GM12878 (cell line): ENCODE results near the gene OSTN. TPM values are rescaled to one million over a fixed set of nuclear protein-coding genes. Genes with fewer than 3 reads are reported as not detected.

Experiments
- ATF7 ChIP-seq: fragments of 450-650 bp; IDR thresholded peaks from 2 replicates; pipeline ENCODE4 v1.6.1; 2016; ENCODE audit warnings: low read depth, mild to moderate bottlenecking
- BCL11A ChIP-seq: IDR thresholded peaks from 2 replicates; pipeline ENCODE4 v1.6.1; 2011; ENCODE audit warnings: low read depth, low read length
- CHD4 ChIP-seq: fragments of 200-600 bp; sonication (generic); IDR thresholded peaks from 2 replicates; pipeline ENCODE4 v1.6.1; 2016; ENCODE audit warnings: mild to moderate bottlenecking
- DPF2 ChIP-seq: fragments of 450-650 bp; IDR thresholded peaks from 2 replicates; pipeline ENCODE4 v1.6.1; 2017; ENCODE audit warnings: mild to moderate bottlenecking
- EZH2 ChIP-seq: IDR thresholded peaks from 2 replicates; pipeline ENCODE4 v1.6.1; 2012; ENCODE audit warnings: low read depth, mild to moderate bottlenecking, control low read depth, inconsistent platforms, low read length, borderline replicate concordance; ENCODE audit not compliant: control insufficient read depth
- JUNB ChIP-seq: IDR thresholded peaks from 2 replicates; pipeline ENCODE4 v1.6.1; 2016; ENCODE audit warnings: antibody characterized with exemption, mild to moderate bottlenecking
- MTA2 ChIP-seq: fragments of 450-650 bp; IDR thresholded peaks from 2 replicates; pipeline ENCODE4 v1.6.1; 2016; ENCODE audit warnings: low read depth, mild to moderate bottlenecking, moderate library complexity
- POLR2A ChIP-seq: IDR thresholded peaks from 2 replicates; pipeline ENCODE4 v1.6.1; 2011; ENCODE audit warnings: low read depth, mild to moderate bottlenecking, low read length
- RAD51 ChIP-seq: fragments of 450-650 bp; IDR thresholded peaks from 2 replicates; pipeline ENCODE4 v1.6.1; 2016; ENCODE audit warnings: moderate library complexity, mild to moderate bottlenecking, inconsistent platforms
- RUNX3 ChIP-seq: IDR thresholded peaks from 2 replicates; pipeline ENCODE4 v1.6.1; 2012; ENCODE audit warnings: low read length, inconsistent platforms
- SMAD5 ChIP-seq: IDR thresholded peaks from 2 replicates; pipeline ENCODE4 v1.6.1; 2016; ENCODE audit warnings: antibody characterized with exemption, low read depth
- SMARCA5 ChIP-seq: fragments of 450-650 bp; IDR thresholded peaks from 2 replicates; pipeline ENCODE4 v1.6.1; 2017; ENCODE audit warnings: mild to moderate bottlenecking
- SRF ChIP-seq, 2 experiments: IDR thresholded peaks; 2 replicates each; pipeline ENCODE4 v1.6.1; 2011; ENCODE audit warnings: low read depth in 2 of 2, low read length in 2 of 2, mild to moderate bottlenecking in 1 of 2, moderate library complexity in 1 of 2
- SUZ12 ChIP-seq: fragments of 200-600 bp; sonication (generic); IDR thresholded peaks from one replicate; pipeline ENCODE4 v1.6.1; 2018; ENCODE audit warnings: antibody characterized with exemption, mild to moderate bottlenecking; ENCODE audit not compliant: unreplicated experiment
- TCF7 ChIP-seq: IDR thresholded peaks from 2 replicates; pipeline ENCODE4 v1.6.1; 2014; ENCODE audit warnings: antibody characterized with exemption, borderline replicate concordance
- ZNF217 ChIP-seq: fragments of 450-650 bp; IDR thresholded peaks from 2 replicates; pipeline ENCODE4 v1.6.1; 2017; ENCODE audit warnings: antibody characterized with exemption, mild to moderate bottlenecking
- polyA plus RNA-seq, 11 experiments: library from polyadenylated mRNA; depleted of rRNA in 4 of 11; unstranded in 6 of 11; stranded (reverse) in 5 of 11; fragments of >200 nt; fragmentation: Nextera tagmentation in 4 of 11; fragmentation: Illumina TruSeq in 1 of 11; extraction: Ambion mirVana in 4 of 11; extraction: Trizol in 1 of 11; gene quantifications; 1 replicate in 1 of 11; 2 replicates in 10 of 11; pipeline versions ENCODE4 v1.2.1 to v1.2.3, GENCODE V29; 2011 to 2016; ENCODE audit warnings: inconsistent platforms in 2 of 11, missing spikeins in 2 of 11, low read depth in 1 of 11
- total RNA-seq, 4 experiments: library from RNA; depleted of rRNA in 3 of 4; stranded (reverse); fragments of >200 nt in 3 of 4; fragmentation: Illumina TruSeq in 1 of 4; extraction: Trizol in 1 of 4; gene quantifications; 2 replicates each; pipeline versions ENCODE4 v1.2.1 to v1.2.3, GENCODE V29; 2013 to 2021
- TF ChIP-seq, protein P1 (sequence below): IDR thresholded peaks from 2 replicates; pipeline ENCODE4 v1.6.1; 2011; ENCODE audit warnings: low read depth, low read length, improper control_type of control experiment, borderline replicate concordance
- TF ChIP-seq, protein P2 (sequence below): fragments of 450-650 bp; IDR thresholded peaks from 2 replicates; pipeline ENCODE4 v1.6.1; 2017; ENCODE audit warnings: mild to moderate bottlenecking, moderate library complexity
- TF ChIP-seq, protein P3 (sequence below): fragments of 450-650 bp; conservative IDR thresholded peaks from 2 replicates; pipeline ENCODE4 v1.6.1; 2017; ENCODE audit warnings: mild to moderate bottlenecking, moderate library complexity
- TF ChIP-seq, protein P4 (sequence below): fragments of 450-650 bp; IDR thresholded peaks from 2 replicates; pipeline ENCODE4 v1.6.1; 2017; ENCODE audit warnings: low read depth, mild to moderate bottlenecking, moderate library complexity

The OSTN gene
- total and polyA plus RNA-seq, 10 of the 15 experiments (the other 5 are each of a cell fraction or from before 2014, with no cell fraction given): 0.04 to 0.27 (median 0.06) TPM; not detected in 6

DNA sequence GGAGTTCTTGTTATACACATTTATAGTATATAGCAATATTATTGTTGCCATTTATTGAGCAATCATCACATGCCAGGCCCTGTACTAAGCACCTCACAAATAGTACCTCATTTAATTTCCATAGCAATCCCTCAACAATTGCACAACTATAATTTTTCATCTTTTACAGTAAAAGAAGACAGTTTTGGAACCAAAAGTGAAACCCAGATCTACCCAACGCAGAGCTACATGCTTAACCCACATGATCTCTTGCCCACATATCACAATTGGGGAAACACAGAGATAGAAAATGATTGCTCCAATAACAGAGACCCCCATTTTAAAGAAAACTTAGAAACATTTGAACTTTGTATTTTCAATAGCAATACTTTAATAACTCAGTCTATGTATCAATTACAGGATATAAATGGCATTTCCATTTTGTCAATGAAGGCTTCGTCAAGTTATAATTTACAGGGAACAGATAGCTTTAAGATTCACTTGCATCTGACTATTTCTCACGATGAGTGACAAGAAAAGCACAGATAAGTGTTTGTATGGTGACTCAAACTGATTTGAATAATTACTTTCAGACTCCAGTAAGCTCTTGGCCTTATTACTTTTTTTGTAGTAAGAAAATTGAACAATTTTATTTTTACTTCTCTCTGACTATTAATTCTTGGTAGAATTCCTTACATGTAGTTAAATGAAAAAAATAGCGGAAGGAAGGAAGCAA is 91.4 kb downstream of the OSTN start (continued):
- TF ChIP-seq, protein P1, sequence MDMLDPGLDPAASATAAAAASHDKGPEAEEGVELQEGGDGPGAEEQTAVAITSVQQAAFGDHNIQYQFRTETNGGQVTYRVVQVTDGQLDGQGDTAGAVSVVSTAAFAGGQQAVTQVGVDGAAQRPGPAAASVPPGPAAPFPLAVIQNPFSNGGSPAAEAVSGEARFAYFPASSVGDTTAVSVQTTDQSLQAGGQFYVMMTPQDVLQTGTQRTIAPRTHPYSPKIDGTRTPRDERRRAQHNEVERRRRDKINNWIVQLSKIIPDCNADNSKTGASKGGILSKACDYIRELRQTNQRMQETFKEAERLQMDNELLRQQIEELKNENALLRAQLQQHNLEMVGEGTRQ: no peak; the same call in 1 of the 2 replicates
- peak; percentile 63 for TF ChIP-seq RAD51
- TF ChIP-seq SMARCA5: no peak
- TF ChIP-seq, protein P2, sequence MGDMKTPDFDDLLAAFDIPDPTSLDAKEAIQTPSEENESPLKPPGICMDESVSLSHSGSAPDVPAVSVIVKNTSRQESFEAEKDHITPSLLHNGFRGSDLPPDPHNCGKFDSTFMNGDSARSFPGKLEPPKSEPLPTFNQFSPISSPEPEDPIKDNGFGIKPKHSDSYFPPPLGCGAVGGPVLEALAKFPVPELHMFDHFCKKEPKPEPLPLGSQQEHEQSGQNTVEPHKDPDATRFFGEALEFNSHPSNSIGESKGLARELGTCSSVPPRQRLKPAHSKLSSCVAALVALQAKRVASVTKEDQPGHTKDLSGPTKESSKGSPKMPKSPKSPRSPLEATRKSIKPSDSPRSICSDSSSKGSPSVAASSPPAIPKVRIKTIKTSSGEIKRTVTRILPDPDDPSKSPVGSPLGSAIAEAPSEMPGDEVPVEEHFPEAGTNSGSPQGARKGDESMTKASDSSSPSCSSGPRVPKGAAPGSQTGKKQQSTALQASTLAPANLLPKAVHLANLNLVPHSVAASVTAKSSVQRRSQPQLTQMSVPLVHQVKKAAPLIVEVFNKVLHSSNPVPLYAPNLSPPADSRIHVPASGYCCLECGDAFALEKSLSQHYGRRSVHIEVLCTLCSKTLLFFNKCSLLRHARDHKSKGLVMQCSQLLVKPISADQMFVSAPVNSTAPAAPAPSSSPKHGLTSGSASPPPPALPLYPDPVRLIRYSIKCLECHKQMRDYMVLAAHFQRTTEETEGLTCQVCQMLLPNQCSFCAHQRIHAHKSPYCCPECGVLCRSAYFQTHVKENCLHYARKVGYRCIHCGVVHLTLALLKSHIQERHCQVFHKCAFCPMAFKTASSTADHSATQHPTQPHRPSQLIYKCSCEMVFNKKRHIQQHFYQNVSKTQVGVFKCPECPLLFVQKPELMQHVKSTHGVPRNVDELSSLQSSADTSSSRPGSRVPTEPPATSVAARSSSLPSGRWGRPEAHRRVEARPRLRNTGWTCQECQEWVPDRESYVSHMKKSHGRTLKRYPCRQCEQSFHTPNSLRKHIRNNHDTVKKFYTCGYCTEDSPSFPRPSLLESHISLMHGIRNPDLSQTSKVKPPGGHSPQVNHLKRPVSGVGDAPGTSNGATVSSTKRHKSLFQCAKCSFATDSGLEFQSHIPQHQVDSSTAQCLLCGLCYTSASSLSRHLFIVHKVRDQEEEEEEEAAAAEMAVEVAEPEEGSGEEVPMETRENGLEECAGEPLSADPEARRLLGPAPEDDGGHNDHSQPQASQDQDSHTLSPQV: no peak
- TF ChIP-seq POLR2A: no peak
- no peak for TF ChIP-seq EZH2
- no peak for TF ChIP-seq BCL11A
- TF ChIP-seq CHD4: no peak
- TF ChIP-seq ZNF217: 0 out of 2 replicates have a peak, but pooled peaks have one; percentile 17
- peak; percentile 26; the same call in 1 of the 2 replicates for TF ChIP-seq MTA2
- TF ChIP-seq JUNB: peak; percentile 46
- TF ChIP-seq, protein P3, sequence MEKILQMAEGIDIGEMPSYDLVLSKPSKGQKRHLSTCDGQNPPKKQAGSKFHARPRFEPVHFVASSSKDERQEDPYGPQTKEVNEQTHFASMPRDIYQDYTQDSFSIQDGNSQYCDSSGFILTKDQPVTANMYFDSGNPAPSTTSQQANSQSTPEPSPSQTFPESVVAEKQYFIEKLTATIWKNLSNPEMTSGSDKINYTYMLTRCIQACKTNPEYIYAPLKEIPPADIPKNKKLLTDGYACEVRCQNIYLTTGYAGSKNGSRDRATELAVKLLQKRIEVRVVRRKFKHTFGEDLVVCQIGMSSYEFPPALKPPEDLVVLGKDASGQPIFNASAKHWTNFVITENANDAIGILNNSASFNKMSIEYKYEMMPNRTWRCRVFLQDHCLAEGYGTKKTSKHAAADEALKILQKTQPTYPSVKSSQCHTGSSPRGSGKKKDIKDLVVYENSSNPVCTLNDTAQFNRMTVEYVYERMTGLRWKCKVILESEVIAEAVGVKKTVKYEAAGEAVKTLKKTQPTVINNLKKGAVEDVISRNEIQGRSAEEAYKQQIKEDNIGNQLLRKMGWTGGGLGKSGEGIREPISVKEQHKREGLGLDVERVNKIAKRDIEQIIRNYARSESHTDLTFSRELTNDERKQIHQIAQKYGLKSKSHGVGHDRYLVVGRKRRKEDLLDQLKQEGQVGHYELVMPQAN: 0 out of 2 replicates have a peak, but pooled peaks have one; percentile 34
- TF ChIP-seq ATF7: no peak; the same call in 1 of the 2 replicates
- TF ChIP-seq, protein P4, sequence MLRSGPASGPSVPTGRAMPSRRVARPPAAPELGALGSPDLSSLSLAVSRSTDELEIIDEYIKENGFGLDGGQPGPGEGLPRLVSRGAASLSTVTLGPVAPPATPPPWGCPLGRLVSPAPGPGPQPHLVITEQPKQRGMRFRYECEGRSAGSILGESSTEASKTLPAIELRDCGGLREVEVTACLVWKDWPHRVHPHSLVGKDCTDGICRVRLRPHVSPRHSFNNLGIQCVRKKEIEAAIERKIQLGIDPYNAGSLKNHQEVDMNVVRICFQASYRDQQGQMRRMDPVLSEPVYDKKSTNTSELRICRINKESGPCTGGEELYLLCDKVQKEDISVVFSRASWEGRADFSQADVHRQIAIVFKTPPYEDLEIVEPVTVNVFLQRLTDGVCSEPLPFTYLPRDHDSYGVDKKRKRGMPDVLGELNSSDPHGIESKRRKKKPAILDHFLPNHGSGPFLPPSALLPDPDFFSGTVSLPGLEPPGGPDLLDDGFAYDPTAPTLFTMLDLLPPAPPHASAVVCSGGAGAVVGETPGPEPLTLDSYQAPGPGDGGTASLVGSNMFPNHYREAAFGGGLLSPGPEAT: peak; percentile 38; the same call in 1 of the 2 replicates
- no peak for TF ChIP-seq SMAD5
- TF ChIP-seq TCF7: no peak
- TF ChIP-seq RUNX3: peak; percentile 54; the same call in 1 of the 2 replicates
- no peak for TF ChIP-seq SRF (IDR thresholded peaks at IDR 0.05; ENCODE audit: low read depth in 2 of 2, low read length in 2 of 2)
- TF ChIP-seq DPF2: 0 out of 2 replicates have a peak, but pooled peaks have one; percentile 22
- TF ChIP-seq SUZ12: no peak
